GM12878 (cell line): ENCODE data around the gene BRD2. TPM values are rescaled to one million over a fixed set of nuclear protein-coding genes. Genes with fewer than 3 reads are reported as not detected.

ENCODE experiments used
- ATF7 ChIP-seq: fragments of 450-650 bp; IDR thresholded peaks from 2 replicates; pipeline ENCODE4 v1.6.1; 2016; ENCODE audit warnings: low read depth, mild to moderate bottlenecking
- CBX5 ChIP-seq: sonication (generic); IDR thresholded peaks from 2 replicates; pipeline ENCODE4 v1.6.1; 2016; ENCODE audit warnings: low read depth, moderate library complexity, mild to moderate bottlenecking, inconsistent platforms
- CHD2 ChIP-seq: IDR thresholded peaks from 2 replicates; pipeline ENCODE4 v1.6.1; 2011; ENCODE audit warnings: low read depth, low read length, improper control_type of control experiment, borderline replicate concordance
- HCFC1 ChIP-seq: fragments of 150-350 bp; IDR thresholded peaks from 2 replicates; pipeline ENCODE4 v1.6.1; 2014; ENCODE audit warnings: low read length
- MEF2B ChIP-seq: fragments of 450-650 bp; IDR thresholded peaks from 2 replicates; pipeline ENCODE4 v1.6.1; 2018; ENCODE audit warnings: mild to moderate bottlenecking, moderate library complexity; ENCODE audit not compliant: partially characterized antibody, poor library complexity, severe bottlenecking
- MXI1 ChIP-seq: fragments of 150-350 bp; IDR thresholded peaks from 2 replicates; pipeline ENCODE4 v1.6.1; 2011; ENCODE audit warnings: low read depth, mild to moderate bottlenecking, inconsistent platforms, low read length, improper control_type of control experiment
- POLR2AphosphoS5 ChIP-seq: IDR thresholded peaks from 2 replicates; pipeline ENCODE4 v1.6.1; 2011; ENCODE audit warnings: mild to moderate bottlenecking, low read length, inconsistent platforms
- RFX5 ChIP-seq: IDR thresholded peaks from 2 replicates; pipeline ENCODE4 v1.6.1; 2011; ENCODE audit warnings: low read depth, low read length, improper control_type of control experiment
- SMAD5 ChIP-seq: IDR thresholded peaks from 2 replicates; pipeline ENCODE4 v1.6.1; 2016; ENCODE audit warnings: antibody characterized with exemption, low read depth
- STAT1 ChIP-seq: fragments of 450-650 bp; conservative IDR thresholded peaks from 2 replicates; pipeline ENCODE4 v1.6.1; 2014; ENCODE audit warnings: antibody characterized with exemption, mild to moderate bottlenecking
- SUPT20H ChIP-seq: IDR thresholded peaks from 2 replicates; pipeline ENCODE4 v1.6.1; 2011; ENCODE audit warnings: low read depth, mild to moderate bottlenecking, low read length, moderate library complexity, borderline replicate concordance; ENCODE audit not compliant: control insufficient read depth
- TAF1 ChIP-seq: IDR thresholded peaks from 2 replicates; pipeline ENCODE4 v1.6.1; 2011; ENCODE audit warnings: mild to moderate bottlenecking, low read depth, low read length, borderline replicate concordance
- TBL1XR1 ChIP-seq: IDR thresholded peaks from 2 replicates; pipeline ENCODE4 v1.6.1; 2012; ENCODE audit warnings: low read depth, low read length, improper control_type of control experiment
- ZNF274 ChIP-seq: IDR thresholded peaks from one replicate; pipeline ENCODE4 v1.8.0; 2011; ENCODE audit not compliant: insufficient read length, insufficient read depth
- polyA plus RNA-seq, 11 experiments: library from polyadenylated mRNA; depleted of rRNA in 4 of 11; unstranded in 6 of 11; stranded (reverse) in 5 of 11; fragments of >200 nt; fragmentation: Nextera tagmentation in 4 of 11; fragmentation: Illumina TruSeq in 1 of 11; extraction: Ambion mirVana in 4 of 11; extraction: Trizol in 1 of 11; gene quantifications; 1 replicate in 1 of 11; 2 replicates in 10 of 11; pipeline versions ENCODE4 v1.2.1 to v1.2.3, GENCODE V29; 2011 to 2016; ENCODE audit warnings: inconsistent platforms in 2 of 11, missing spikeins in 2 of 11, low read depth in 1 of 11
- total RNA-seq, 4 experiments: library from RNA; depleted of rRNA in 3 of 4; stranded (reverse); fragments of >200 nt in 3 of 4; fragmentation: Illumina TruSeq in 1 of 4; extraction: Trizol in 1 of 4; gene quantifications; 2 replicates each; pipeline versions ENCODE4 v1.2.1 to v1.2.3, GENCODE V29; 2013 to 2021
- TF ChIP-seq, protein P1 (sequence below): IDR thresholded peaks from 2 replicates; pipeline ENCODE4 v1.6.1; 2011; ENCODE audit warnings: borderline replicate concordance, low read depth, mild to moderate bottlenecking, moderate library complexity, mixed read lengths, low read length; ENCODE audit not compliant: insufficient read depth; ENCODE audit errors: extremely low read length
- TF ChIP-seq, protein P2 (sequence below): fragments of 450-650 bp; IDR thresholded peaks from 2 replicates; pipeline ENCODE4 v1.6.1; 2017; ENCODE audit warnings: low read depth, mild to moderate bottlenecking, moderate library complexity
- TF ChIP-seq, protein P3 (sequence below): fragments of 450-650 bp; IDR thresholded peaks from 2 replicates; pipeline ENCODE4 v1.6.1; 2016; ENCODE audit warnings: mild to moderate bottlenecking, moderate library complexity, borderline replicate concordance
- TF ChIP-seq, protein P4 (sequence below): IDR thresholded peaks from 2 replicates; pipeline ENCODE4 v1.6.1; 2012; ENCODE audit warnings: low read length, inconsistent platforms
- TF ChIP-seq, protein P5 (sequence below): fragments of 450-650 bp; IDR thresholded peaks from 2 replicates; pipeline ENCODE4 v1.6.1; 2018; ENCODE audit warnings: borderline replicate concordance, mild to moderate bottlenecking; ENCODE audit not compliant: partially characterized antibody

The BRD2 gene
- total and polyA plus RNA-seq, 10 of the 15 experiments (the other 5 are each of a cell fraction or from before 2014, with no cell fraction given): 32.2 to 239 (median 139) TPM

DNA sequence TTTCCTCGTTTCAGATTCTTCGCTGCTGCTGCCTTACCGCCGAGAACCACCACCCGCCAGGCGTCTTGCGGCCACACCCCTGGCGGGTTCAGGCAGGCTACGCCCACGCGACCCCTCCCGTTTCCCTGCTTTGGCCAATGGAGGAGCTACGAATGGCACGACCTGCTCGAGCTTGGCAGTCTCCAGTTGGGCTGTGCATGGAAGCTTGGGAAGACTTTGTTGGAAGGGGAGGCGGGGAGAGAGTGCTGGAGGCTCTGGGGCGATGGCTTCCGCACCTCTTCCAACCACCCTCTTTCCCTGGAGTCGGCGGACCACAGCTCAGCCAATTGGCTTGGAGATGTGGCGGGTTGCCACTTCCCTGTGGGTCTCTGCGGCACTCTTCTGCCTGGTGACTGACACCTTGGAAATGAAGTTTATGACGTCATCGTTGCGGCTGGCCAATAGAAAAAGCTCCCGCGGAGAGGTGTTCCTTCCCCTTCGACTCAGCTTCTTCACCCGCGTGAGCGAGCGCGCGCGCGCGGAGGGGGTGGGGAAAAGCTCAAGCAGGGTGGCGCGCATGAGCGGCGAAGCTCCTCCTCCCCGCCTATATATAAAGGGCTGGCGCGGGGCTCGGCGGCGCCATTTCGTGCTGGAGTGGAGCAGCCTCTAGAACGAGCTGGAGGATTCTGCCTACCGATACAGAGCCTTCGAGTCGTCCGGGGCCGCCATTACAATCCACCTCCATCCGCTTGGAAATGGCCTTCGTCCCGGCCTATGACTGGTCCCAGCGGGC is 3.4 kb downstream of the BRD2 start (continued):
- TF ChIP-seq, protein P1, sequence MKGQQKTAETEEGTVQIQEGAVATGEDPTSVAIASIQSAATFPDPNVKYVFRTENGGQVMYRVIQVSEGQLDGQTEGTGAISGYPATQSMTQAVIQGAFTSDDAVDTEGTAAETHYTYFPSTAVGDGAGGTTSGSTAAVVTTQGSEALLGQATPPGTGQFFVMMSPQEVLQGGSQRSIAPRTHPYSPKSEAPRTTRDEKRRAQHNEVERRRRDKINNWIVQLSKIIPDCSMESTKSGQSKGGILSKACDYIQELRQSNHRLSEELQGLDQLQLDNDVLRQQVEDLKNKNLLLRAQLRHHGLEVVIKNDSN: no peak
- TF ChIP-seq MXI1 (no peak; the same call in 1 of the 2 replicates), RFX5 (peak; percentile 98), CHD2 (peak; percentile 66; the same call in 1 of the 2 replicates), CBX5 (no peak), ATF7 (peak; percentile 100), POLR2AphosphoS5 (peak; percentile 100), TAF1 (peak; percentile 99), SMAD5 (peak; percentile 99), STAT1 (no peak), SUPT20H (no peak), MEF2B (peak; percentile 49), HCFC1 (no peak; the same call in none of the 2 replicates), ZNF274 (no peak), TBL1XR1 (peak; percentile 57; the same call in 1 of the 2 replicates)
- TF ChIP-seq, protein P2, sequence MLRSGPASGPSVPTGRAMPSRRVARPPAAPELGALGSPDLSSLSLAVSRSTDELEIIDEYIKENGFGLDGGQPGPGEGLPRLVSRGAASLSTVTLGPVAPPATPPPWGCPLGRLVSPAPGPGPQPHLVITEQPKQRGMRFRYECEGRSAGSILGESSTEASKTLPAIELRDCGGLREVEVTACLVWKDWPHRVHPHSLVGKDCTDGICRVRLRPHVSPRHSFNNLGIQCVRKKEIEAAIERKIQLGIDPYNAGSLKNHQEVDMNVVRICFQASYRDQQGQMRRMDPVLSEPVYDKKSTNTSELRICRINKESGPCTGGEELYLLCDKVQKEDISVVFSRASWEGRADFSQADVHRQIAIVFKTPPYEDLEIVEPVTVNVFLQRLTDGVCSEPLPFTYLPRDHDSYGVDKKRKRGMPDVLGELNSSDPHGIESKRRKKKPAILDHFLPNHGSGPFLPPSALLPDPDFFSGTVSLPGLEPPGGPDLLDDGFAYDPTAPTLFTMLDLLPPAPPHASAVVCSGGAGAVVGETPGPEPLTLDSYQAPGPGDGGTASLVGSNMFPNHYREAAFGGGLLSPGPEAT: peak; percentile 75
- TF ChIP-seq, protein P3, sequence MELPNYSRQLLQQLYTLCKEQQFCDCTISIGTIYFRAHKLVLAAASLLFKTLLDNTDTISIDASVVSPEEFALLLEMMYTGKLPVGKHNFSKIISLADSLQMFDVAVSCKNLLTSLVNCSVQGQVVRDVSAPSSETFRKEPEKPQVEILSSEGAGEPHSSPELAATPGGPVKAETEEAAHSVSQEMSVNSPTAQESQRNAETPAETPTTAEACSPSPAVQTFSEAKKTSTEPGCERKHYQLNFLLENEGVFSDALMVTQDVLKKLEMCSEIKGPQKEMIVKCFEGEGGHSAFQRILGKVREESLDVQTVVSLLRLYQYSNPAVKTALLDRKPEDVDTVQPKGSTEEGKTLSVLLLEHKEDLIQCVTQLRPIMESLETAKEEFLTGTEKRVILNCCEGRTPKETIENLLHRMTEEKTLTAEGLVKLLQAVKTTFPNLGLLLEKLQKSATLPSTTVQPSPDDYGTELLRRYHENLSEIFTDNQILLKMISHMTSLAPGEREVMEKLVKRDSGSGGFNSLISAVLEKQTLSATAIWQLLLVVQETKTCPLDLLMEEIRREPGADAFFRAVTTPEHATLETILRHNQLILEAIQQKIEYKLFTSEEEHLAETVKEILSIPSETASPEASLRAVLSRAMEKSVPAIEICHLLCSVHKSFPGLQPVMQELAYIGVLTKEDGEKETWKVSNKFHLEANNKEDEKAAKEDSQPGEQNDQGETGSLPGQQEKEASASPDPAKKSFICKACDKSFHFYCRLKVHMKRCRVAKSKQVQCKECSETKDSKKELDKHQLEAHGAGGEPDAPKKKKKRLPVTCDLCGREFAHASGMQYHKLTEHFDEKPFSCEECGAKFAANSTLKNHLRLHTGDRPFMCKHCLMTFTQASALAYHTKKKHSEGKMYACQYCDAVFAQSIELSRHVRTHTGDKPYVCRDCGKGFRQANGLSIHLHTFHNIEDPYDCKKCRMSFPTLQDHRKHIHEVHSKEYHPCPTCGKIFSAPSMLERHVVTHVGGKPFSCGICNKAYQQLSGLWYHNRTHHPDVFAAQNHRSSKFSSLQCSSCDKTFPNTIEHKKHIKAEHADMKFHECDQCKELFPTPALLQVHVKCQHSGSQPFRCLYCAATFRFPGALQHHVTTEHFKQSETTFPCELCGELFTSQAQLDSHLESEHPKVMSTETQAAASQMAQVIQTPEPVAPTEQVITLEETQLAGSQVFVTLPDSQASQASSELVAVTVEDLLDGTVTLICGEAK: no peak
- TF ChIP-seq, protein P4, sequence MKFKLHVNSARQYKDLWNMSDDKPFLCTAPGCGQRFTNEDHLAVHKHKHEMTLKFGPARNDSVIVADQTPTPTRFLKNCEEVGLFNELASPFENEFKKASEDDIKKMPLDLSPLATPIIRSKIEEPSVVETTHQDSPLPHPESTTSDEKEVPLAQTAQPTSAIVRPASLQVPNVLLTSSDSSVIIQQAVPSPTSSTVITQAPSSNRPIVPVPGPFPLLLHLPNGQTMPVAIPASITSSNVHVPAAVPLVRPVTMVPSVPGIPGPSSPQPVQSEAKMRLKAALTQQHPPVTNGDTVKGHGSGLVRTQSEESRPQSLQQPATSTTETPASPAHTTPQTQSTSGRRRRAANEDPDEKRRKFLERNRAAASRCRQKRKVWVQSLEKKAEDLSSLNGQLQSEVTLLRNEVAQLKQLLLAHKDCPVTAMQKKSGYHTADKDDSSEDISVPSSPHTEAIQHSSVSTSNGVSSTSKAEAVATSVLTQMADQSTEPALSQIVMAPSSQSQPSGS: no peak
- TF ChIP-seq, protein P5, sequence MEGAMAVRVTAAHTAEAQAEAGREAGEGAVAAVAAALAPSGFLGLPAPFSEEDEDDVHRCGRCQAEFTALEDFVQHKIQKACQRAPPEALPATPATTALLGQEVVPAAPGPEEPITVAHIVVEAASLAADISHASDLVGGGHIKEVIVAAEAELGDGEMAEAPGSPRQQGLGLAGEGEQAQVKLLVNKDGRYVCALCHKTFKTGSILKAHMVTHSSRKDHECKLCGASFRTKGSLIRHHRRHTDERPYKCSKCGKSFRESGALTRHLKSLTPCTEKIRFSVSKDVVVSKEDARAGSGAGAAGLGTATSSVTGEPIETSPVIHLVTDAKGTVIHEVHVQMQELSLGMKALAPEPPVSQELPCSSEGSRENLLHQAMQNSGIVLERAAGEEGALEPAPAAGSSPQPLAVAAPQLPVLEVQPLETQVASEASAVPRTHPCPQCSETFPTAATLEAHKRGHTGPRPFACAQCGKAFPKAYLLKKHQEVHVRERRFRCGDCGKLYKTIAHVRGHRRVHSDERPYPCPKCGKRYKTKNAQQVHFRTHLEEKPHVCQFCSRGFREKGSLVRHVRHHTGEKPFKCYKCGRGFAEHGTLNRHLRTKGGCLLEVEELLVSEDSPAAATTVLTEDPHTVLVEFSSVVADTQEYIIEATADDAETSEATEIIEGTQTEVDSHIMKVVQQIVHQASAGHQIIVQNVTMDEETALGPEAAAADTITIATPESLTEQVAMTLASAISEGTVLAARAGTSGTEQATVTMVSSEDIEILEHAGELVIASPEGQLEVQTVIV: peak; percentile 78
